ENCODE measurements around the gene ZNF808.
"Not testable (repeated sequence)": the region's sequence is repeated elsewhere in the genome, so short reads cannot be mapped to it uniquely, and the experiment has no call there.

ZNF808 gene

DNA sequence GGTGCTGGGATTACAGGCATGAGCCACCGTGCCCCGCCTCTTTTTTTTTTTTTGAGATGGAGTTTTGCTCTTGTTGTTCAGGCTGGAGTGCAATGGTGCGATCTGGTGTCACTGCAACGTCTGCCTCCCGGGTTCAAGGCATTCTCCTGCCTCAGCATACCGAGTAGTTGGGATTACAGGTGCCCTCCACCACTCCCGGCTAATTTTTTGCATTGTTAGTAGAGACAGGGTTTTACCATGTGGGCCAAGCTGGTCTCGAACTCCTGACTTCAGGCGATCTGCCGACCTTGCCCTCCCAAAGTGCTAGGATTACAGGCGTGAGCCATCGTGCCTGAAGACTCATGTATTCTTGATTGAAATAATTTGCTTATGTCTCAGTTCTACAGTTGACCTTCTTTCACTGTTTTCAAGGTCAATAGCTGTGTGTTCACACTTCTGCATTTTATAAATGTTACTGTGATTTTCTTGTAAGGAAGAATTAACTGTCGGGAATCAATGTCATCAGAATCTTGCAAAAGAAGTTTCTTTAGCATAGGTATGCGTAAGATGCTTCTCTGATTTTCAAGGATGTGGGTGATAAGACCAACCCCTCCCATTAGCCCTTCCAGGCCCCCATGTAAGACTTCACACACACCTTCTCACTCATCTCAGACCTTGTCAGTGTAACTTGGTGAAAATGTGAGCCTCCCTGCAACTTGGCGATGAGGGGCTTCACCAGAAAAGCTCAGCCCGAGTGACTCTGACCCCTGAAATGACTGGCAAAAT is 29.9 kb downstream of the ZNF808 start:
- ChIA-PET CTCF (no interaction called here), POLR2A (no interaction called here)
- TF ChIP-seq ZNF214 (tag by site-specific recombination; IDR thresholded peaks at IDR 0.05; ENCODE audit: borderline replicate concordance) = no peak
- TF ChIP-seq, protein P1, sequence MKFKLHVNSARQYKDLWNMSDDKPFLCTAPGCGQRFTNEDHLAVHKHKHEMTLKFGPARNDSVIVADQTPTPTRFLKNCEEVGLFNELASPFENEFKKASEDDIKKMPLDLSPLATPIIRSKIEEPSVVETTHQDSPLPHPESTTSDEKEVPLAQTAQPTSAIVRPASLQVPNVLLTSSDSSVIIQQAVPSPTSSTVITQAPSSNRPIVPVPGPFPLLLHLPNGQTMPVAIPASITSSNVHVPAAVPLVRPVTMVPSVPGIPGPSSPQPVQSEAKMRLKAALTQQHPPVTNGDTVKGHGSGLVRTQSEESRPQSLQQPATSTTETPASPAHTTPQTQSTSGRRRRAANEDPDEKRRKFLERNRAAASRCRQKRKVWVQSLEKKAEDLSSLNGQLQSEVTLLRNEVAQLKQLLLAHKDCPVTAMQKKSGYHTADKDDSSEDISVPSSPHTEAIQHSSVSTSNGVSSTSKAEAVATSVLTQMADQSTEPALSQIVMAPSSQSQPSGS (tag by site-specific recombination; IDR thresholded peaks at IDR 0.05; ENCODE audit: low read depth) = no peak
- TF ChIP-seq ZNF658 (tag by site-specific recombination; IDR thresholded peaks at IDR 0.05) = no peak
- TF ChIP-seq ZNF585B (tag by site-specific recombination; IDR thresholded peaks at IDR 0.05) = no peak
- no peak for TF ChIP-seq ZNF830 (tag by site-specific recombination; IDR thresholded peaks at IDR 0.05; ENCODE audit: low read depth)
- TF ChIP-seq, protein P2, sequence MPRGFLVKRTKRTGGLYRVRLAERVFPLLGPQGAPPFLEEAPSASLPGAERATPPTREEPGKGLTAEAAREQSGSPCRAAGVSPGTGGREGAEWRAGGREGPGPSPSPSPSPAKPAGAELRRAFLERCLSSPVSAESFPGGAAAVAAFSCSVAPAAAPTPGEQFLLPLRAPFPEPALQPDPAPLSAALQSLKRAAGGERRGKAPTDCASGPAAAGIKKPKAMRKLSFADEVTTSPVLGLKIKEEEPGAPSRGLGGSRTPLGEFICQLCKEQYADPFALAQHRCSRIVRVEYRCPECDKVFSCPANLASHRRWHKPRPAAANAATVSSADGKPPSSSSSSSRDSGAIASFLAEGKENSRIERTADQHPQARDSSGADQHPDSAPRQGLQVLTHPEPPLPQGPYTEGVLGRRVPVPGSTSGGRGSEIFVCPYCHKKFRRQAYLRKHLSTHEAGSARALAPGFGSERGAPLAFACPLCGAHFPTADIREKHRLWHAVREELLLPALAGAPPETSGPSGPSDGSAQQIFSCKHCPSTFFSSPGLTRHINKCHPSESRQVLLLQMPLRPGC (tag by site-specific recombination; IDR thresholded peaks at IDR 0.05) = no peak
- no peak for TF ChIP-seq ZNF548 (tag by site-specific recombination; IDR thresholded peaks at IDR 0.05)
- no peak for TF ChIP-seq SCRT1 (tag by site-specific recombination; IDR thresholded peaks at IDR 0.05; ENCODE audit: borderline replicate concordance)
- Histone ChIP-seq H3K4me3 (ENCODE audit: low read depth, low read length) (no peak overlapping the region), H3K36me3 (ENCODE audit: control insufficient read depth in 2 of 2, insufficient read depth in 1 of 2, low read length in 2 of 2) (peaks cover 0 to 36% of the 10 kb centered on the region in 2 experiments; a peak in 1 of 3 replicates), H3K9me3 (ENCODE audit: control insufficient read depth, insufficient read depth, low read depth, low read length) (no peaks in the 10 kb centered on the region; the same call in 1 of the 2 replicates), H3K27ac (ENCODE audit: extremely low read depth, low read depth, low read length) (no peak overlapping the region), H3K4me1 (ENCODE audit: control insufficient read depth, insufficient read depth, low read length) (no peaks in the 10 kb centered on the region)

DNA sequence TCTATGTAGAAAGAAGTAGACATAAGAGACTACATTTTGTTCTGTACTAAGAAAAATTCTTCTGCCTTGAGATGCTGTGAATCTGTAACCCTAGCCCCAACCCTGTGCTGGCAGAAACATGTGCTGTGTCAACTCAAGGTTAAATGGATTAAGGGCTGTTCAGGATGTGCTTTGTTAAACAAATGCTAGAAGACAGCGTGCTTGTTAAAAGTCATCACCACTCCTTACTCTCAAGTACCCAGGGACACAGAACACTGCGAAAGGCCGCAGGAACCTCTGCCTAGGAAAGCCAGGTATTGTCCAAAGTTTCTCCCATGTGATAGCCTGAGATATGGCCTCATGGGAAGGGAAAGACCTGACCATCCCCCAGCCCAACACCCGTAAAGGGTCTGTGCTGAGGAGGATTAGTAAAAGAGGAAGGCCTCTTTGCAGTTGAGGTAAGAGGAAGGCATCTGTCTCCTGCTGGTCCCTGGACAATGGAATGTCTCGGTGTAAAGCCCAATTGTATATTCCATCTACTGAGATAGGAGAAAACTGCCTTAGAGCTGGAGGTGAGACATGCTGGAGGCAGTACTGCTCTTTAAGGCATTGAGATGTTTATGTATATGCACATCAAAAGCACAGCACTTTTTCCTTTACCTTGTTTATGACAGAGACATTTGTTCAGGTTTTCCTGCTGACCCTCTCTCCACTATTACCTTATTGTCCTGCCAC is 31.4 kb downstream of the ZNF808 start:
- POLR2A ChIA-PET; H3K9me3 ChIP-seq (ENCODE audit: control insufficient read depth, insufficient read depth, low read depth, low read length); CTCF ChIA-PET; H3K4me3 ChIP-seq (ENCODE audit: low read depth, low read length); H3K4me1 ChIP-seq (ENCODE audit: control insufficient read depth, insufficient read depth, low read length); H3K27ac ChIP-seq (ENCODE audit: extremely low read depth, low read depth, low read length): not testable (repeated sequence)
- peaks cover 0 to 21% of the 10 kb centered on the region in 2 experiments; a peak in 1 of 3 replicates for H3K36me3 ChIP-seq (ENCODE audit: control insufficient read depth in 2 of 2, insufficient read depth in 1 of 2, low read length in 2 of 2)

DNA sequence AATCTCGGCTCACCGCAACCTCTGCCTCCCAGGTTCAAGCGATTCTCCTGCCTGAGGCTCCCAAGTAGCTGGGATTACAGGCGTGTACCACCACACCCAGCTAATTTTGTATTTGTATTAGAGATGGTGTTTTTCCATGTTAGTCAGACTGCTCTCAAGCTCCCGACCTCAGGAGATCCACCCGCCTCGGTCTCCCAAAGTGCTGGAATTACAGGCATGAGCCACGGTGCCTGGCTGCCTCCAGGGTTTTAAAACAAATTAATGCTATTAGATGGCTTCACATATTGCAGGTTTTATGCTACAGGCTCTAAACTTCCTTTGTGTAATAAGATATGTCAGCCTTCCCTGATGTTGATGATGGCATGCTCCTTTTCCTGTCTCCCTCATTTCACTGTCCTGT is 34.1 kb downstream of the ZNF808 start:
- H3K4me1 ChIP-seq (ENCODE audit: control insufficient read depth, insufficient read depth, low read length); H3K36me3 ChIP-seq (ENCODE audit: control insufficient read depth in 2 of 2, insufficient read depth in 1 of 2, low read length in 2 of 2); H3K9me3 ChIP-seq (ENCODE audit: control insufficient read depth, insufficient read depth, low read depth, low read length); H3K27ac ChIP-seq (ENCODE audit: extremely low read depth, low read depth, low read length); POLR2A ChIA-PET; H3K4me3 ChIP-seq (ENCODE audit: low read depth, low read length); CTCF ChIA-PET: not testable (repeated sequence)

DNA sequence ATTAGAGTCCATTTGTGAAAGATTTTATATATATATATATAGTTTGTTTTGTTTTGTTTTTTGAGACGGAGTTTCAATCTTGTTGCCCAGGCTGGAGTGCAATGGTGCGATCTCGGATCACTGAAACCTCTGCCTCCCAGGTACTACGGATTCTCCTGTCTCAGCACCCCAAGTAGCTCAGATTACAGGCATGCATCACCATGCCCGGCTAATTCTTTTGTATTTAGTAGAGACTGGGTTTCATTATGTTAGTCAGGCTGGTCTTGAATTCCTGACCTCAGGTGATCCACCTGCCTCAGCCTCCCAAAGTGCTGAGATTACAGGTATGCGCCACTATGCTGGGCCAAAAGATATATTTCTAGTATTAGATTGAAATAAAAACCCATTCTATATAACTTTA is 38.7 kb downstream of the ZNF808 start:
- no peak overlapping the region for H3K27ac ChIP-seq (ENCODE audit: extremely low read depth, low read depth, low read length)
- H3K9me3 ChIP-seq (ENCODE audit: control insufficient read depth, insufficient read depth, low read depth, low read length) = no peaks in the 10 kb centered on the region; the same call in 1 of the 2 replicates
- TF ChIP-seq ZFP3 (tag by site-specific recombination; IDR thresholded peaks at IDR 0.05; ENCODE audit: low read depth) (no peak), KLF8 (tag by site-specific recombination; IDR thresholded peaks at IDR 0.05) (no peak)
- ChIA-PET POLR2A (no interaction called here), CTCF (no interaction called here)
- no peaks in the 10 kb centered on the region for H3K4me1 ChIP-seq (ENCODE audit: control insufficient read depth, insufficient read depth, low read length)
- H3K36me3 ChIP-seq (ENCODE audit: control insufficient read depth in 2 of 2, insufficient read depth in 1 of 2, low read length in 2 of 2) = peaks cover 0 to 3% of the 10 kb centered on the region in 2 experiments; a peak in 1 of 3 replicates
- no peak overlapping the region for H3K4me3 ChIP-seq (ENCODE audit: low read depth, low read length)

Measured in HEK293 (cell line).